ENCODE measurements around the gene ITGB8.
"Not testable (repeated sequence)": the region's sequence is repeated elsewhere in the genome, so short reads cannot be mapped to it uniquely, and the experiment has no call there.

The ITGB8 gene

GRCh38 chr7:20385126-20385525 is 54.4 kb downstream of the ITGB8 start:
- no peak for DNase-seq (ENCODE audit: low spot score)

GRCh38 chr7:20388084-20388483 is 57.4 kb downstream of the ITGB8 start:
- no peak for DNase-seq (ENCODE audit: low spot score)

- DNase-seq (ENCODE audit: low spot score), result not testable (repeated sequence)
Observed at GRCh38 chr7:20389192-20389591, 58.5 kb downstream of the ITGB8 start.

GRCh38 chr7:20393021-20393610 is 62.4 kb downstream of the ITGB8 start:
- DNase-seq (ENCODE audit: low spot score), result no peak

GRCh38 chr7:20393616-20394015 is 62.9 kb downstream of the ITGB8 start:
- DNase-seq (ENCODE audit: low spot score), result no peak

DNA sequence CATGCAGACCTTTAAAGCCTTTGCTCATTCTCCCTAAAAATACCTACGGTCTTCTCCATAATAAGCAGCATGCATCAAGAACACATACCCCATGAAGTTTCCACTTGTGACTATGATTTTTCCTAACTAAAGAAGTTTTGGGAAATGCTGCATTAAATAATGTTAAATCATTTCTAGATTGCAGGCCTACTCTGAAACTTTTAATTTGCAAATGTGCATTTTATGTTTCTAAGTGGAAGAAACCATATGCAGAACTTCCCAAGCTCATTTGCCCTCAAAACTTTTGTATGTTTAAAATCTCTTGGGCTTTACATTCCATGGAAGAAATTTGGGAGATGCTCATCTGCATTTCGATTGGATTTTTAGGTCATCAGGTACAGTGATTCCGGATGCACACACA is 63.6 kb downstream of the ITGB8 start:
- no peak for DNase-seq (ENCODE audit: low spot score)

- no peak for DNase-seq (ENCODE audit: low spot score)
Observed at GRCh38 chr7:20395104-20395503, 64.4 kb downstream of the ITGB8 start.

GRCh38 chr7:20395511-20395910 is 64.8 kb downstream of the ITGB8 start:
- DNase-seq (ENCODE audit: low spot score), result no peak

- no peak for DNase-seq (ENCODE audit: low spot score)
Observed at GRCh38 chr7:20399521-20399920, 68.8 kb downstream of the ITGB8 start.

DNA sequence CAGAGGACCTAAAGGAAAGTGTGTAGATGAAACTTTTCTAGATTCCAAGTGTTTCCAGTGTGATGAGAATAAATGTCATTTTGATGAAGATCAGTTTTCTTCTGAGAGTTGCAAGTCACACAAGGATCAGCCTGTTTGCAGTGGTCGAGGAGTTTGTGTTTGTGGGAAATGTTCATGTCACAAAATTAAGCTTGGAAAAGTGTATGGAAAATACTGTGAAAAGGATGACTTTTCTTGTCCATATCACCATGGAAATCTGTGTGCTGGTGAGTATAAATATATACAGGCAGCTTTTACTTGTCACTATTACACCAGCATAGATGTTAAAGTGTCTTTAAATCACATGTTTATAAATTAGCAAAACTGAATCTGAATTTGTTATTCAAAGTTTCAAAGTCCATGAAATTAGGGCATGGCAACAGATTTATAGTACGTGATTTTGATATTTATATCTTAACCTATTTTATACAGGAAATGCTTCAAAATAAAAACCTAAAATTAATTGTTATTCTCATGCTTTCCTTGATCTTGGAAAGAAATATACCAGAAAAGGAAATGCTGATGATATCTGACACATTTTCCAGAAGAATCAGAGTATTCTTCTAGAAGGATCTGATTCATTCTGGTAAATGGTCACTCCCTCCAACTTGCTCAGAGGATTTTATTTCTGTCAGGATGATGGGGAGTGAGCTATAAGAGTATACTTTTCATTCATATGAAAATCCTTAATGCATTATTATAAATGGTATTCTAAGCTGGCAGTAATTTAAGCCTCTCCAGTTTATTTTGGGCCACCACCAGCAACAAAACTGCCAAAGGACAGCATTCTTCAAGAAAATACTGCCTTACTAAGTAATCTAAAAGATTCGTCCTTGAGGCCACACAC is 71.4 kb downstream of the ITGB8 start:
- no peak for DNase-seq (ENCODE audit: low spot score)

- DNase-seq (ENCODE audit: low spot score), result no peak
Observed at GRCh38 chr7:20402747-20403230, 72.1 kb downstream of the ITGB8 start.

DNA sequence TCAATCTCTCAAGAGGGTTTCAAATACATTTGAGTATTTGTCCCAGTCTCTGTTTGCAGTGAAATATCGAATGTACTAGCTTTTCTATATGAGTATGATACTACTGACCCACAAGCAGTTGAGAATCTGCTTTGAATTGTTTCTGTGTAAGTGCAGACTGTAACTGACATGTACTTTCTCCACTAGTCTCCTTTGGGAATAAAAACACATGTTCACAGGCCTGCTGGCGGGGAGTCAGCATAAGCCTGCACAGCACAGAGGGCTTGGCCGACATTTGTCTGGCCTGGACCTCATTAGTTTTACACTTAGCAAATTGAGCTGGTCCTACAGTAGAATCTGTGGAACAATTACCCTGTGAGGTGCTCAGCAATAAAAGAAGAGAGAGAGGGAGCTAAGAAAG is 72.6 kb downstream of the ITGB8 start:
- no peak for DNase-seq (ENCODE audit: low spot score)

GRCh38 chr7:20404320-20404719 is 73.6 kb downstream of the ITGB8 start:
- no peak for DNase-seq (ENCODE audit: low spot score)

GRCh38 chr7:20407585-20408466 is 77.1 kb downstream of the ITGB8 start:
- no peak for DNase-seq (ENCODE audit: low spot score)

GRCh38 chr7:20408467-20408826 is 77.7 kb downstream of the ITGB8 start:
- no peak for DNase-seq (ENCODE audit: low spot score)

DNA sequence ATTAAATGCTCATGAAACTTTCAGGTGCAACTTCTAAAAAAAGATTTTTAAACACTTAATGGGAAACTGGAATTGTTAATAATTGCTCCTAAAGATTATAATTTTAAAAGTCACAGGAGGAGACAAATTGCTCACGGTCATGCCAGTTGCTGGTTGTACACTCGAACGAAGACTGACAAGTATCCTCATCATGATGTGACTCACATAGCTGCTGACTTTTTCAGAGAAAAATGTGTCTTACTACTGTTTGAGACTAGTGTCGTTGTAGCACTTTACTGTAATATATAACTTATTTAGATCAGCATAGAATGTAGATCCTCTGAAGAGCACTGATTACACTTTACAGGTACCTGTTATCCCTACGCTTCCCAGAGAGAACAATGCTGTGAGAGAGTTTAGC is 79.3 kb downstream of the ITGB8 start:
- DNase-seq (ENCODE audit: low spot score), result no peak

- DNase-seq (ENCODE audit: low spot score), result no peak
Observed at GRCh38 chr7:20411372-20411771, 80.7 kb downstream of the ITGB8 start.

DNA sequence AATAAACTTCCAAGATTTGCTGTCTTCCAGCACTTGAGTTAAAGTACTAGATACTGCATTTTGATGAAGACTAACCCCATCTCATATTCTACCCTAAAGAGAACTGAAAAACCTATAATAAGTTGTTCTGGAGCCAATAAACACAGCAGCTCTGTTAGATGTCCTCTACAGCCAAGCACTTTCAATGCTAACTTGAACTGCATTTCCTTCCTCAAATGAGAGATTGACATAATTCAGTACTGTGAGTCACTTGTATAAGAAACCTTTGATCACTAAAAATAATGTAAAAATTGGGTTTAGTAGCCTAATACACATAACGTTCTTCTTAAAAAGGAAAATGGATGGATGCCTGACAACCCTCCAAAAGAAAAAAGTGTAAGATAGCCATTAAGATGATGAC is 81.3 kb downstream of the ITGB8 start:
- DNase-seq (ENCODE audit: low spot score), result no peak

DNA sequence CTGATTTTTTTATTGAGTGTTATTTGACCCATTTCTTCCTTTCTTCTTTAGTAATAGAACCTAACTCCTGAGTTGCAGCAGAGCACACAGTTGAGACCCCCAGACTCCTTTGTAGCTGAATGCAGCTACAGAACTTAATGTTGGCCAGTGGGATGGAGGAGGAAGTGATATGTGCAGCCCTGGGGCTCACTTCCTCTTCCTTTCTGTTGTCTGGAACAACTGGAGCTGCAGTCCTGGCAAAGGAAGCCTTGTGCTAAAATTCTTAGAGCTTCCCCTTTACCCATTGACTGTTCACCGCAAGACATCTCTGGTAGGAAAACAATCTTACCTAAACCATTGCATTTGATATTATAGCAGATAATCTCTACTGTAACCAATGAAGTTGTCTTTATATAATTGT is 86.6 kb downstream of the ITGB8 start:
- DNase-seq (ENCODE audit: low spot score), result no peak

DNA sequence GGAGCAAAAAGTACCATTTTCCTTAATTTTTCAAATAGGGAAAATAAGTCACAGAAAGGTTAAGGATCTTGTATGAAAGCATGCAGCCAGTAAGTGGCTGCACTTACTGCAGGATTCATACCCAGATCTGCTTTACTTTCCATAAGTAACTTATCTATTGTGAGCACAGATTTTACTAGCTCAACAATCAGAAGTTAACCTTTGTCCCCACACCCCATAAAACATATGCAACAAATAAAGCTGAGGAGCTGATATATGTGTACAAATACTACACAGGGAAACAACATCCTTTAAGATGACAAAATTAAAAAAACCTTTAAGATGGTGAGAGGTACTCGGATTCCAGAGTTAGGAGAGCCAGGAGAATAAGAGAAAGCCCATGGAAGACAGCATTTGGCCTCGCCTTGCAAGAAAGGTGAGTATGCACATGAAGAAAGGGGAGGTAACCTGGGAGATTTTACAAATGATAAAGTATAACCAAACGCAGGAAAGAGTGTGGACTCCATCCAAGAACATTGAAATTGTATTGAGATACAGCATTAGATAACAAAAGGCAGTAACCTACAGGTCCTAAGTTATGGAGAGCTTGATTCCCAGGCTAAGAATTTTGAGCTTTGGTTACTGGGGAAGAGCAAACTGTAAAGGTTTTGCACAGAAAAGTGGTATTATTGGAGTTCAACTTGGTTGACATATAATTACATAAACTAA is 87.1 kb downstream of the ITGB8 start:
- DNase-seq (ENCODE audit: low spot score), result no peak

DNA sequence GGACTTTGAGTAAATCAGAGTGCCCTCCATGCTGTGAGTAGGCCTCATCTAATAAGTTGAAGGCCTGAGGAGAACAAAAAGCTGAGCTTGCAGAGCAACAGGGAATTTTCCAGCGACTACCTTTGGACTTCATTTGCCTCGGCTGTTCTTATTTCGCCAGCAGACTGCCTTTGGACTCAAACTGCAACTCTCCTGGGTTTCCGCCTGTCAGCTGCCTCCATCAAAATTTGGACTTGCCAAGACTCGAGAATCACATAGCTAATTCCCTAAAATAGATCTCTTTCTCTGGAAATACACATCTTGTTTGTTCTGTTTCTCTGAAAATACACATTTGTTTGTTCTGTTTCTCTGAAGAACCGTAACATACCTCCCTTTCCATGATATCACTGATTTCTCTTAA is 93.8 kb downstream of the ITGB8 start:
- no peak for DNase-seq (ENCODE audit: low spot score)

DNA sequence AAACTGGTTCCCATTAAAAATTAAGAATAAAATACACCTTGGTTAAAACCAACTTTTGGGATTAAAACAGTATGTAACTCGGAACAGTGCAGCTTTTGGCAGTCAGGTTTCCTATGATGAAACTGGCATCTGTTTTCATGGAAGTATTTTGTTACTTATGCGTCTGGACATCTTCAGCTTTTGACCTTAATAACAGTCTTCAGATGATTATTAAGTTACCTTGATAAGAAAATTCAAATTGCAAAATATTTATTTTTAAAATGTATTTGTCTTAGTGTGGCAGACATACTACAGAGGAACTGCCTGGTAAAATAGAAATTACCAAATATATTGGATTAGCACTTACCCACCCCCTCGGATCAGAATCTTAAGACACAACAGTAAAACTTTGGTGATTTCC is 100.0 kb downstream of the ITGB8 start:
- DNase-seq (ENCODE audit: low spot score), result no peak

Measured in cerebellar cortex (tissue), 1 donor.